ENCODE measurements around the gene RFTN1.

The RFTN1 gene

DNA sequence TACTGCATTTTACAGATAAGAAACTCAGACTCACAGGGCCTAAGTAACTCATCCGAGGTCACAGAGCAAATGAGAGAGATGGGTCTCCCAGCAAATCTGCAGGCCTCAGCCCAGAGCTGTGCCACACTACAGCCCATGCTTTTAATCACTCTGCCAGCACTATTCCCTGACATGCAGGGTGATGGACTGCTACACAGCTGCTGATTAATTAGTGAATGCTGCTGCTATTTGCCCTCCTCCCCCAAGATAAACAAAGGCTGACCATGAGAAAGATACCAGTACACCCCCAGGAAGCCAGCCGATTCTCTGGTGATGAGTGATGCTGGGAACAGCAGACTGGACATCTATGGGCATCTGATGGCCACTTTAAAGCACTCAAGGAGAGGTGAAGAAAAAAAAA is 39.3 kb downstream of the RFTN1 start:
- no peak overlapping the region for H3K4me3 ChIP-seq (ENCODE audit: low read length)
- DNase-seq (ENCODE audit: low read depth): no peak
- TF ChIP-seq, protein P1, sequence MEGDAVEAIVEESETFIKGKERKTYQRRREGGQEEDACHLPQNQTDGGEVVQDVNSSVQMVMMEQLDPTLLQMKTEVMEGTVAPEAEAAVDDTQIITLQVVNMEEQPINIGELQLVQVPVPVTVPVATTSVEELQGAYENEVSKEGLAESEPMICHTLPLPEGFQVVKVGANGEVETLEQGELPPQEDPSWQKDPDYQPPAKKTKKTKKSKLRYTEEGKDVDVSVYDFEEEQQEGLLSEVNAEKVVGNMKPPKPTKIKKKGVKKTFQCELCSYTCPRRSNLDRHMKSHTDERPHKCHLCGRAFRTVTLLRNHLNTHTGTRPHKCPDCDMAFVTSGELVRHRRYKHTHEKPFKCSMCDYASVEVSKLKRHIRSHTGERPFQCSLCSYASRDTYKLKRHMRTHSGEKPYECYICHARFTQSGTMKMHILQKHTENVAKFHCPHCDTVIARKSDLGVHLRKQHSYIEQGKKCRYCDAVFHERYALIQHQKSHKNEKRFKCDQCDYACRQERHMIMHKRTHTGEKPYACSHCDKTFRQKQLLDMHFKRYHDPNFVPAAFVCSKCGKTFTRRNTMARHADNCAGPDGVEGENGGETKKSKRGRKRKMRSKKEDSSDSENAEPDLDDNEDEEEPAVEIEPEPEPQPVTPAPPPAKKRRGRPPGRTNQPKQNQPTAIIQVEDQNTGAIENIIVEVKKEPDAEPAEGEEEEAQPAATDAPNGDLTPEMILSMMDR (IDR thresholded peaks at IDR 0.05; ENCODE audit: insufficient read depth, low read depth, low read length, missing control alignments): no peak

DNA sequence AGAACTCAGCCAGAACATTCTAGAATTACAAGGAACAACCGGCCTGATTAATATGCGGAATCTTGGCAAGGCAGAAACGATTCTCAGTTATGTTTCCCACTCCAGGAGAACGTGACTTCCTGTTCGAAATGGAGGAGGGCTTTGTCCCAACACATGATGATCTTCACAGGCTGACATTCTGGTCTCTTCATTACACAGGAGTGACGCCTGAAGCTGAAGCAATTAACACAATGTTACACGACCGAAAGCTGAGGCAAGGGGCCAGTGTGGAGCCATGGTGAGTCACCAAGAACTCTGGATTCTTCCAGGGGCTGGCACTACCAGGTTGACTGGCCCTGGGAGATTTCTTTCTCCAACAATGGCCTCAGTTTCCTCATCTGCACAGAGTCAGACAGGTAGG is 40.9 kb downstream of the RFTN1 start:
- no peak overlapping the region for H3K4me3 ChIP-seq (ENCODE audit: low read length)
- no peak for DNase-seq (ENCODE audit: low read depth)
- TF ChIP-seq, protein P1 (IDR thresholded peaks at IDR 0.05; ENCODE audit: insufficient read depth, low read depth, low read length, missing control alignments): no peak

DNA sequence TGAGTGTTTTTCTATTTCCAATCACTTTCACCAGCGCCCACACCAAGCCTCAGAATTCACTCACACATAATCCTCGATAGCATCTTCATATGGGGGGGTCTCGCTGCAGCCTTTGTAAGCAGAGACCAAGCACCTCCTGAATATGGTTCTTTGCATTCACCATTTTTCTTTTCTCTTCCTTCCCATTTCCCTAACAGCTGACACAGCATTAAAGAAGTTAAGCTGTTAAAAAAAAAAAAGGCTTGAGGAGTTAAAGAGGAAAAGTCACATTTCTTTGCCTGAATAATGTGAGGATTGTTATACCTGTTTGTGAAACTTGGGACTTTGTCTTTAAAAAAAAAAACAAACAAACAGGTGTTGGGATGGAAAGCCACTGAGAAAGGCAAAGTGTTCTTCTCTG is 41.6 kb downstream of the RFTN1 start:
- TF ChIP-seq, protein P1 (IDR thresholded peaks at IDR 0.05; ENCODE audit: insufficient read depth, low read depth, low read length, missing control alignments): no peak
- H3K4me3 ChIP-seq (ENCODE audit: low read length): no peak overlapping the region
- no peak for DNase-seq (ENCODE audit: low read depth)

DNA sequence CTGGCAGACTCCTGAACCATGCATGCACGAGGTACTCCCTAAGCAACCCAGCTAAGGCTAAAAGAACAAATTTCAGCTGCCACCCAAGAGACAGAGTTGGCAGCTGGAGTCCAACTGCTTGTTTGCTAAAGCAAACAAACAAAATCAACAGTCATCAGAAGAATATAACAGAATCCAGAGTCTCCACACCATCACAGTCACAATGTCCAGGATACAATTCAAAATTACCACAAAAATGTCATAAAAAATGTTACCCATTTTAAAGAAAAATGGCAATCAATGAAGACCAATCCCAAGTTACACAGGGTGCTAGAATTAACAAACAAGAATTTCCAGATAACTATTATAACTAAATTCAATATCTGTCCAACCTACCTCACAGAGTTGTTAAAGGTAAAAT is 42.9 kb downstream of the RFTN1 start:
- TF ChIP-seq, protein P1 (IDR thresholded peaks at IDR 0.05; ENCODE audit: insufficient read depth, low read depth, low read length, missing control alignments): no peak
- H3K4me3 ChIP-seq (ENCODE audit: low read length): no peak overlapping the region
- DNase-seq (ENCODE audit: low read depth): no peak

DNA sequence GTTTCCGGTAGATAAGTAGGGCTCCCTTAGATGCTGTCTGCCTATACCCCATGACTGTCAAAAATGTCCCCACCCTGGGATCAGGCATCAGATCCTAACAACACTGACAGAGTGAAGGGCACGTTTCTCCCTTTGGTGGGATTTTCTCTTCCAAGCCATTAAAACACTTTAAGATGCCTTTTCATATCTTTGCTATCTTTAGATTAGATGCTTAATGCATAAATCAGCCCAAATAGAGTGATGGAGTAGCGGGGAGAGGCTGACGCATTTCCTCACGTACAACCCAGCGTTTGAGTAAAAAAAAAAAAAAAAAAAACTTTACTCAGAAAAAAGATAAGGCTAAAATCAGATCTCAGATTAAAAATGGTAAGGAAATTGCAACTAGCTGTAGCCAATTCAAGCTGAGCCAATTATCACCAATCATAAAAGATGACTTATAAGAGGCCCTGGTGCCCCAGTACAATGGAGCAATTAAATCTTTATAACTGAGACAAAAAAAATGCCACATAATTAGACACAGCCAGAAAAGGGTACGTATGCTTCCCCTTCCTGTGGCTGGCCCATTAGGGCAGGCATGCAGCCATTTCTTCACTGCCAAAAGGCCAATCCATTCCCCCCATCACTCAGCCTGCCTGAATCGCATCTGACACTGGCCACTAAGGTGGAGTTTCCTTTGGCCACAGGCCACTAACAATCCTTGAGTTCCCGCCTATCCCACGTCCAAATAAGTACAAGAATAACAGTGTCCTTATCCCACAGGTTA is 45.0 kb downstream of the RFTN1 start:
- TF ChIP-seq, protein P1 (IDR thresholded peaks at IDR 0.05; ENCODE audit: insufficient read depth, low read depth, low read length, missing control alignments): no peak
- H3K4me3 ChIP-seq (ENCODE audit: low read length): no peak overlapping the region
- no peak for DNase-seq (ENCODE audit: low read depth)

DNA sequence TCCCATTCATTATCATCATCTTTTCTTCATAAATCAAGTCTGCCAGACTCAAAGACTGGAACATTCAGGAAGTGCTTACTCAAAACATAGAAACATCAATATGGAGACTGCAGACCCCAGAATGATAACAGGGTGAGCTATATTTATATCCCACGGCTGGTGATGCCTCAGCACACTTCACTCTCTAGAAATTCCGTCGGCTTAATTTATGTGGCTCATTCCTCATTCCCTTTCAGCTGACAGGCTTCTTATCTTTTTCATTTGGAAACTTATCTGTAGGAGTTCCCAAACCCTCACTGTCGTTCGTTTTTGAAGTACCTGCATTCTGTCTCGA is 45.5 kb downstream of the RFTN1 start:
- no peak for DNase-seq (ENCODE audit: low read depth)
- TF ChIP-seq, protein P1 (IDR thresholded peaks at IDR 0.05; ENCODE audit: insufficient read depth, low read depth, low read length, missing control alignments): no peak
- no peak overlapping the region for H3K4me3 ChIP-seq (ENCODE audit: low read length)

DNA sequence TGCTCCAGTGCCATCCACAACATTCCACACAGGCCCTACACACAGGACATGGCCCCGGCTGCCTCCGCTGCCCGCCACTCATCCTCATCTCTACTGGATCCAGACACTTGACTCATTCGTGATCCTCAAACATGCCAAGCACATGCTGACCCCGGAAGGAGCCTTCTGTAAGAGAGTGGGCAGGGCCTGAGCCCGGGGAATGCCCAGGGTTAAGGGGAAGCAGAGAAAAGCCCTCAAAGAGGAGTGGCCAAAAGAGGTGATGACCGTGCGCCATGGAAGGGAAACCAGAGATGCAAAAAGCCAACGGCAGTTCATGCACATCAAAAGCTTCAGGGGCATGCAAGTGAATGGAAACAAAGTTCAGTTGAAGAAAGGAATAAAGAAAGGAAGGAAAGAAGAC is 46.1 kb downstream of the RFTN1 start:
- no peak overlapping the region for H3K4me3 ChIP-seq (ENCODE audit: low read length)
- TF ChIP-seq, protein P1 (IDR thresholded peaks at IDR 0.05; ENCODE audit: insufficient read depth, low read depth, low read length, missing control alignments): no peak
- DNase-seq (ENCODE audit: low read depth): no peak

Data from epithelial cell of esophagus (primary cell).